NCI-H446 (cell line): ENCODE data around the gene CCDC182.

Experiments
- DNase-seq, 2 experiments: peaks; one replicate each; lab custom pipeline; 2025; lab: John Stamatoyannopoulos, UW

Gene CCDC182

DNA sequence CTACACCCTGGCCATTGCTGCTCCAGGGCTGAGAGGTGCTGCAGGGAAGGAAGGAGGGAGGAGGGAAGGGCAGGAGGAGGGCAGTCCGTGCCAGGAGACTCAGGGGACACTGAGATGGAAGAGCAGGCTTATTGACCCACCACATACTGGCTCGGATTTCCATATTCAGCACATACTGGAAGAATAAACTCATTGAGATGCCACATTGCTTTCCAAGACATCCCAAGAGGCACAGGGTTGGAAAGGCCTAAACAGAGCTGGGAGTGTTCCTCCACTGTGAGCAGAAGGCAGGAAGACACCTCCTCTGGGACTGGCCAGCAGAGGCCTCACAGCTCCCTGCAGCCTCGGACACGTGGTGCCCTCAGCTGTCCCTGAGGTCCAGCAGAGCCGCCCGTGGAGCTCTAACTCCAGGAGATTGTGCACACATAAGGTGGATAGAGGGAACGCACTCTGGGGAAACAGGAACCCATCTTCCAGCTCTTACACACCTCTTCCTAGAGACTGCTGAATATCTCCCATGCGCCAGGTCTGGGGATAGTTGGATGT is 17.4 kb downstream of the CCDC182 start:
- no peak for DNase-seq

GRCh38 chr17:57726838-57727237 is 18.3 kb downstream of the CCDC182 start:
- no peak for DNase-seq

- DNase-seq = no peak
Observed at GRCh38 chr17:57726213-57726790, 18.8 kb downstream of the CCDC182 start.

GRCh38 chr17:57724729-57725125 is 20.4 kb downstream of the CCDC182 start:
- DNase-seq = no peak

DNA sequence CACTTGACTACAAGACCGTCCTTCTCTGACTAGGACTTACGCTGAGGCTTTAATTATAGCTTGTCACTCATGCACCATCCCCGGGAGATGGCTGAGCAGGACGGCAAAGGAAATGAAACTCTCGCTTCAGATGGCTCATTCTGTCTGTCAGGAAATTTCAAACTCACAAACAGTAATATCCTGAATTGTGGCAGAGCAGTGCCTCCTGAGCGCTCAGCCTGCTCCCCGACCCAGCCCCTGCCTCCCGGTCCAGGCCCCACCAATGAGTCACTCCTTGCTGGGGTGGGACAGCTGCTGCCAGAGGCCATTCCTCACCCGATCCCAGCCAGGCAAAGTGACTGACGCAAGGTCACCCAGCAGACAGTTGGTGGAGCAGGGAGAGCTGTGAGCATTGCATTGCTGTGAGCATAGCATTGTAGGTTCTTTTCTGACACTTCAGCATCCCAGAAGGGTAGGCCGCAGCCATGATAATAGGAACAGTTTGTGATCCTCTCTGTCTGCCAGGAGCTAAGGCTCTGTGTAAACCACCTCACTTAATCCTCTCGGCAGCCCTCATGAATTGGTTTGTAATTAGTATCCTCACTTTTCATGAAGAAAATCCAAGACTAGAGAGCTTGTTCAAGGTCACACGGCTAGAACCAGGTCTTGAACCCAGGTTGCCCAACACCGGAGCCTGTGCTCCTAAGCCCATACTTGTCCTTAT is 20.9 kb downstream of the CCDC182 start:
- DNase-seq = no peak

GRCh38 chr17:57723427-57724025 is 21.6 kb downstream of the CCDC182 start:
- no peak for DNase-seq

- no peak for DNase-seq
Observed at GRCh38 chr17:57722704-57723043, 22.4 kb downstream of the CCDC182 start.

DNA sequence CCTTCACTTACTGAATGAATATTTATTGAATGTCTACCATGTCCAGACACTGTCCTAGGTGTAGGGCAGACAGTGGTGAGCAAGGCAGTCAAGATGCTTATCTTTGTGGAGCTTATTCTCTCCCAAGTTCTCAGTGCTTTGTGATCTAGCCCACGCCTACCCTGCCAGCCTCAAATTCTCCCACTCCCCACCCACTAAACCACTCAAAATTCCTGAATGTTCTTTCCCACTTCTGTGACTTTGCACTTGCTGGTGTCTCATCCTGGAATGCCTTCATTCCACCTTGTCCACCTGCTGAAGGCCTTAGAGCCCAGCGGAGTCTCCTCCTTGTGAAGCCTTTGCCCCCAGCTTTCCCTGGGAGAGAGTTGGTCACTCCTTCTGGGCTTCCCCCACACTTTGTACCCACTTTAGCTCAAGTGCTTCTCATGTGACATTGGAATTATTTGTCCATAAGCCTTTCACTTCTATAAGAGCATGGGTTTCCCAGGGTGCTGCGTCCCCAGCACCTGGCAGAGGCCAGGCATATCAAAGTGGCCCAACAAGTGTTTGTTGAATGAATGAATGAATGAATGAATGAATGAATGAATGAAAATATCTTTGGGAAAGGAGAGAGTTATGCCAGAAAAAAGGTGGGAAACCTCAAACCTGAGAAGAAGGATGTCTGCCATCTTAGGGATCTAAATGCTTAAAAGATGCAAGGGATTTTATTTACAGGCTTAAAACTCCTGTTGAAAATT is 23.0 kb downstream of the CCDC182 start:
- DNase-seq = no peak

GRCh38 chr17:57720386-57721035 is 24.6 kb downstream of the CCDC182 start:
- DNase-seq = no peak

- DNase-seq = no peak
Observed at GRCh38 chr17:57718878-57719277, 26.2 kb downstream of the CCDC182 start.

- DNase-seq = no peak
Observed at GRCh38 chr17:57715981-57716380, 29.1 kb downstream of the CCDC182 start.

DNA sequence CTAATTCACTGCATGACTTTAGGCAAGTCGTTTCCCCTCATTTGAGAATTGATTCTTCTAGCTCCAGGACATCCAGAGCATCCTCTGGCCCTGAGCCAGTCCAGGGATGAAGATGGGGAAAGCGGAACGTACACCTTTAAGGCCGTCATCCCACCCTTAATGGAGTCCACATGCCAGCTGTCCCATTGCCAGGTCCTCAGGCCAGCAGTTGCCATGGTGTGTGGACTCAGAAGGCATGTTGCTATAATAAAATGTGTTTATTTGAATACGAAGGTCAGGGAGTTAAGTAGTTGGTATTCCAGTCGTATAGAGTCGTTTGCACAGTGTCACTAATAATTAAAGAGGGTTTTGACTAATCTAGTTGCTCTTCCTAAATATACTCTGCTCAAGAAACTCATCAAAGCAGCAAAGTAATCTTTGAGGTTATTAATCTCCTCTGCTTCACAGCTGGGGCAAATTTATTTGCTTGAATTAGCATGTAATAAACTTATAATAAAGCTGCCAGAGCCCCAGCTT is 30.4 kb downstream of the CCDC182 start:
- DNase-seq = no peak

- DNase-seq = no peak
Observed at GRCh38 chr17:57713140-57713539, 32.0 kb downstream of the CCDC182 start.

GRCh38 chr17:57708410-57708809 is 36.7 kb downstream of the CCDC182 start:
- no peak for DNase-seq

DNA sequence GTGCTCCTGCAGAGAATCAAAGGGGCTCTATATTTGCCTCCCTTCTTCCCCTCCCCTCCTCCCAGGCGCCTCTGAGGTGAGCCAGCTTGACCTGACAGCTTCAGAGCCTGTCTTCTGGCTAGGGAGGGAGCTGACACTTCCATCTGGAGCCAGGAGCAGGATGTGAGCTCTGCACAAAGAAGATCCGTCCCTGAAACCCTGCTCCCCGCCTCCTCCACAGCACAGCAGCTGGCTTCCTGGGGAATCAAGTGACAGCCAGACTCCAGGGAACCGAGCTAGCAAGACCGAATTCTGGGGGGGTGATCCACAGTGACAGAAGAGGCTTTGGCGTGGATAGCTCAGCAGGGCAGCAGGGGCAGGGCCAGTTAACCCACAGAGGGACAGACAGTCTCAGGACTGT is 37.2 kb downstream of the CCDC182 start:
- no peak for DNase-seq

GRCh38 chr17:57706761-57707160 is 38.3 kb downstream of the CCDC182 start:
- DNase-seq = no peak

- no peak for DNase-seq
Observed at GRCh38 chr17:57705921-57706695, 39.0 kb downstream of the CCDC182 start.

- DNase-seq = no peak
Observed at GRCh38 chr17:57704448-57704847, 40.7 kb downstream of the CCDC182 start.

DNA sequence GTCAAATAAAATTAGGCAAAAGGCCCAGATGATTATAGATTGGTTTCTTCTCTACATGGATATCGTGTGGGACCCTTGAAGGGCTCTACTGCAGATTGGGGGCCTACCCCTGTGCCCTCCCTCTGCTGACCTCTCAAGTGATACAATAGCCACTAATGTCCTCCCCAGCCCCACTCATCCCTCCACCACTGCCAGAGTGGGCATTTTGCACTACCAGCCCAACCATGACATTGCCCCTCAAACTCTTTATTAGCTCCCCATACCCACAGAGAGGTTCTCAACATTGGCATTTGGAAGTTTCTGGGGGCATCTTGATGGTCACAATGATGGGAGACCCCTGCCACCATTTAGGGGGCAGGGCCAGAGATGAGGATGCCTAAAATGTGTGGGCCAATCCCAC is 41.8 kb downstream of the CCDC182 start:
- no peak for DNase-seq

DNA sequence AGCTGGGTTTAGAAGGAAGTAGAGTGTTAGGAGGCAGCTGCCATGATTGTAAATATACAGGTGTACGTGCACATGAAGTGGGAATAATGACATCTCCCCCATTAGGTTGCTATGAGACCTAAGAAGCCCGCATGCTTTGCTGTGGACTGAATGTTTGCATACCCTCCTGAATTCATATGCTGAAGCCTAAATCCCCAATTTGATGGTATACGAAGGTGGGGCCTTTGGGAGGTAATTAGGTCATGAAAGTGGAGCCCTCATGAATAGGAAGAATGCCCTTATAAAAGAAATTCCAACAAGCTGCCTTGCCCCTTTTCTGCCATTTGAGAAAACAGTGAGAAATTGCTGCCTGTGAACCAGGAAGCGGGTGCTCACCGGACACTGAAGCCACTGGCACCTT is 44.0 kb downstream of the CCDC182 start:
- DNase-seq = no peak

GRCh38 chr17:57699751-57700219 is 45.3 kb downstream of the CCDC182 start:
- DNase-seq = no peak
